ENCODE data around the gene COQ10B.
A peak's percentile ranks its signal among the peaks of the same experiment; 100 is the strongest.

COQ10B gene

GRCh38 chr2:197502685-197503084 is 49.3 kb downstream of the COQ10B start:
- DNase-seq: no peak

DNA sequence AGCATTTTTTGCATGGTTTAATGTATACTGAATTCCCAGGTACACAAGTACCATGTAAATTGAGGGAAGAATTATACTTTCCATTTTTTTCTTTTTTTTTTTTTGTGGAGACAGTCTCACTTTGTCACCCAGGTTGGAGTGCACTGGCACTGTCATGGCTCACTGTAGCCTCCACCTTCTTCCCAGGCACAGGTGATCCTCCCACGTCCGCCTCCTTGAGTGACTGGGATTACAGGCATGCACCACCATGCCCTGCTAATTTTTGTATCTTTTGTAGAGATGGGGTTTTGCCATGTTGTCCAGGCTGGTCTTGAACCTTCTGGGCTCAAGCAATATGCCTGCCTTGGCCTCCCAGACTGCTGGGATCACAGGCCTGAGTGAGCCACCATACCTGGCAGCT is 50.6 kb downstream of the COQ10B start:
- DNase-seq: no peak

GRCh38 chr2:197504512-197504911 is 51.2 kb downstream of the COQ10B start:
- DNase-seq: no peak

- no peak for DNase-seq
These were observed 53.3 kb downstream of the COQ10B start for GRCh38 chr2:197506658-197507057.

DNA sequence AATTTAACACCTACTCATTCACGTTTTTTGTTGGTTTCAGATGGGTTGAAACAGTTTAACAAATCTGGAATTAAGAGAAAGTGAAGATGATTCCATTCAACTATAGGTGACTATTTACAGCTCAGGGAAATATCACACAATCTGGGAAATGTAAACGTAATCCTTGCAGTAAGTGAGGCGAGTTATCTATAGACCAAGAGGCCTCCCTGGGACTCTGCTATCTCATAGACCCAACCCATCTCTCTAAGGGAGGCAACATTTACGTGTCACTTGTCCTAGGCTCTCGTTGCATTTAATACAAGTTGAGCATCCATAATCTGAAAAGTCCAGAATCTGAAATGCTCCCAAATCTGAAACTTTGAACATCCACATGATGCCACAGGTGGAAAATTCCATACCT is 60.6 kb downstream of the COQ10B start:
- no peak for DNase-seq

GRCh38 chr2:197514754-197515153 is 61.4 kb downstream of the COQ10B start:
- no peak for DNase-seq

- no peak for DNase-seq
These were observed 62.0 kb downstream of the COQ10B start for GRCh38 chr2:197515315-197515738.

DNA sequence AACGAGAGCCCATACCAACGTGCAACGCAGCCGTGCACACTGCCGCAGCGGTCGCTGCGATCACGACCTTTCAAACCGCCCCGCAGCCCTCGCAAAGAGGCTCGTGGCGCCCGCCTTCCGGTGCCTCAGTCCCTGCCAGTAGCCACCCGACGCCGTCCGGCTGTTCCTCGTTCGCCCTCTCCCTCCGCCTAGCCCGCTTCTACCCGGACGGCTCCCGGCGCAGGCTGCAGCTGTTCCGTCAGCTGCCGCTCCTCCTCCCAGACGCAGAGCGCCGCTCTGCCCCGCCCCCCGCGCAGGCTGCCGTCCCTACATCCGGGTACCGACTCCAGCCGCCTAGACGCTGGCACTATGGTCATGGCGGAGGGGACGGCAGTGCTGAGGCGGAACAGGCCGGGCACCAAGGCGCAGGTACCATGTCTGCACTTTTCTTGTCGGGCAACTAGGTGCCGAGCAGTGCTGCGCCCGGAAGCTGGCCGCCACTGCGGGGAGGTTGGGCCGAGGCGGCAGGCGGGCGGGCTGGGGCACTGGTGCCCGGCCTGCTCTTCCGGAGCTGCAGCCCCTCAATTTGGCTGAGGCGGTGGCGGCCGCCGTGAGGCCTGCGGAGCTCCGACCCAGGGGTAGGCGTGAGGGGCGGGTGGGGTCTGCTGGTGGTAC is 62.5 kb downstream of the COQ10B start, which contains the start of gene MOB4:
MOB4 (plus strand) TSS at position 328 of the 654 bp plus-strand sequence; CDS start at position 349, 21 bp downstream.
- DNase-seq: peak; percentile 96

DNA sequence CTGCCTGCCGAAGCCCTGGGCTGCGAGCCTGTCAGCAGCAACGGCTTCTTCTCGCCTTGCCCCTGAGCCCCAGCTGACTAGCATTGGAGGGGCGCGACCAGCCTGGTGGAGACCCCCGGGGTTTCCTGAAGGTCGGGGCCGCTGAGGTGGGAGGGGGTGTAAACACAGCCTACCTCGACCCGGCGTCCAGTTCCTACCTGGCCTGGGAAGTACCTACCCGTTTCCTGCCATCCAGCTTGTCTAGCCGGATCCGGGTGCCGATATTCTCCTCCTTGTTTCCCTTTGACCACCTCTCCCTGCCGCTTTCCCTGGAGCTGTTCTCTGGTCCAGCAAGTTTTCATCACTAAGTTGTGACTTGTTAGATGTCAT is 63.0 kb downstream of the COQ10B start:
- DNase-seq: no peak

DNA sequence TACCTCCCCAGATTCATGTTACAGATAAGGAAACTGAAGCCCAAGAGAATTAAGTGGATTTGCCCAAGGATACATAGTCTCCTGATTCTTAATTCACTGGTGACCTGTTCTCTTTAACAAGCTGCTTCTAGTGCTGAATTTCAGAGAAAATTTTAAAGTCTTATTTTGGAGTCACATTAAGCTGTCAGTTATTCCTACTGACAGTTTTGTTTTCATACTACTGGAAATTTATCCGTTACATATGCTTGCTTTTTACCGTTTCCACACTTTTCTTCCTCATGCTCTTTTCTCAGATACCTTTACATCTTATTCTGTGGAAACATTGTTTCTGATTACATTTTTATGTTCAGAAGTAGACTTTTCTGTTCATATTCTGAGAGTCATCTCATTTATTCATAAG is 63.8 kb downstream of the COQ10B start:
- DNase-seq: no peak

Data from activated CD4-positive, CD25-positive, alpha-beta regulatory T cell treated with anti-CD3 and anti-CD28 coated beads, Interleukin-2, amount 50 U/mL, for 72 hours (primary cell).